Fibroblast of skin of back (primary cell): ENCODE measurements around the gene SLC48A1.

Source experiments
- DNase-seq: peaks from one replicate; pipeline ENCODE4 v3.0.0-alpha.2; 2013

SLC48A1 gene

GRCh38 chr12:47744778-47745436 is 28.1 kb upstream of the SLC48A1 start:
- no peak for DNase-seq

GRCh38 chr12:47745485-47746041 is 27.5 kb upstream of the SLC48A1 start:
- DNase-seq = no peak

- DNase-seq = no peak
Observed at GRCh38 chr12:47746073-47746472, 27.0 kb upstream of the SLC48A1 start.

- DNase-seq = no peak
Observed at GRCh38 chr12:47746523-47746922, 26.5 kb upstream of the SLC48A1 start.

- no peak for DNase-seq
Observed at GRCh38 chr12:47747126-47747525, 25.9 kb upstream of the SLC48A1 start.

- no peak for DNase-seq
Observed at GRCh38 chr12:47747596-47748506, 25.2 kb upstream of the SLC48A1 start.

GRCh38 chr12:47748507-47748828 is 24.6 kb upstream of the SLC48A1 start:
- no peak for DNase-seq

- DNase-seq = no peak
Observed at GRCh38 chr12:47748899-47749298, 24.1 kb upstream of the SLC48A1 start.

GRCh38 chr12:47750229-47750798 is 22.7 kb upstream of the SLC48A1 start:
- DNase-seq = no peak

GRCh38 chr12:47750916-47751470 is 22.0 kb upstream of the SLC48A1 start:
- DNase-seq = no peak

GRCh38 chr12:47751561-47751960 is 21.5 kb upstream of the SLC48A1 start:
- no peak for DNase-seq

- no peak for DNase-seq
Observed at GRCh38 chr12:47752121-47752520, 20.9 kb upstream of the SLC48A1 start.

GRCh38 chr12:47752552-47752951 is 20.5 kb upstream of the SLC48A1 start:
- DNase-seq = peak; percentile 74

- DNase-seq = peak; percentile 59
Observed at GRCh38 chr12:47753021-47754001, 19.7 kb upstream of the SLC48A1 start.

GRCh38 chr12:47754126-47754525 is 18.9 kb upstream of the SLC48A1 start:
- no peak for DNase-seq

- no peak for DNase-seq
Observed at GRCh38 chr12:47754881-47755280, 18.2 kb upstream of the SLC48A1 start.

GRCh38 chr12:47755655-47756562 is 17.1 kb upstream of the SLC48A1 start:
- no peak for DNase-seq

- DNase-seq = no peak
Observed at GRCh38 chr12:47757364-47757839, 15.6 kb upstream of the SLC48A1 start.

- DNase-seq = no peak
Observed at GRCh38 chr12:47757840-47758583, 15.0 kb upstream of the SLC48A1 start.

GRCh38 chr12:47758584-47758833 is 14.5 kb upstream of the SLC48A1 start:
- no peak for DNase-seq
